SK-MEL-5 (cell line): Measurements from ENCODE around the gene EGR2. TPM values are rescaled to one million over a fixed set of nuclear protein-coding genes. Genes with fewer than 3 reads are reported as not detected.
A peak's percentile ranks its signal among the peaks of the same experiment; 100 is the strongest.

ENCODE experiments used
- DNase-seq: peaks from one replicate; pipeline ENCODE4 v3.0.0-alpha.2; 2016; ENCODE audit warnings: low read depth, low spot score
- in situ Hi-C: cut with HindIII; loops from 2 replicates; pipeline ENCODE4 v1.10.0; 2016; ENCODE audit warnings: low sequenced_read_pairs, high pct_unique_total_duplicates, low pct_unique_long_range_greater_than_20kb
- total RNA-seq: library from RNA; depleted of rRNA; stranded (reverse); fragments of >200 nt; shearing (Covaris generic); gene quantifications from 2 replicates; pipeline ENCODE4 v1.2.3, GENCODE V29; 2014

Gene EGR2
- total RNA-seq, 1 experiment from 2014 or later, result 0.63 TPM

- DNase-seq, result no peak
- in situ Hi-C loops, result no loop called here
Observed at GRCh38 chr10:62826273-62826672, 10.1 kb upstream of the EGR2 start.

- in situ Hi-C loops, result no loop called here
- no peak for DNase-seq
Observed at GRCh38 chr10:62820586-62820985, 4.4 kb upstream of the EGR2 start.

GRCh38 chr10:62819141-62819920, 3.2 kb upstream of the EGR2 start:
- DNase-seq, result no peak
- in situ Hi-C loops, result no loop called here

- no peak for DNase-seq
- in situ Hi-C loops, result no loop called here
Observed at GRCh38 chr10:62818426-62819011, 2.4 kb upstream of the EGR2 start.

- peak; percentile 67 for DNase-seq
- in situ Hi-C loops, result no loop called here
Observed at GRCh38 chr10:62817766-62818425, 1.7 kb upstream of the EGR2 start.

- no peak for DNase-seq
- in situ Hi-C loops, result no loop called here
Observed at GRCh38 chr10:62817121-62817765, 1.1 kb upstream of the EGR2 start.

- no peak for DNase-seq
- in situ Hi-C loops, result no loop called here
Observed at GRCh38 chr10:62816076-62816330, 163 bp downstream of the EGR2 start.

GRCh38 chr10:62815381-62816075, 638 bp downstream of the EGR2 start:
- in situ Hi-C loops, result no loop called here
- no peak for DNase-seq

- in situ Hi-C loops, result no loop called here
- DNase-seq, result no peak
Observed at GRCh38 chr10:62814756-62815380, 1.3 kb downstream of the EGR2 start.

GRCh38 chr10:62813981-62814380, 2.2 kb downstream of the EGR2 start:
- in situ Hi-C loops, result no loop called here
- DNase-seq, result no peak

GRCh38 chr10:62813453-62813852, 2.7 kb downstream of the EGR2 start:
- in situ Hi-C loops, result no loop called here
- no peak for DNase-seq

GRCh38 chr10:62812672-62813439, 3.3 kb downstream of the EGR2 start:
- in situ Hi-C loops, result no loop called here
- DNase-seq, result no peak

GRCh38 chr10:62811159-62811875, 4.8 kb downstream of the EGR2 start:
- in situ Hi-C loops, result no loop called here

GRCh38 chr10:62810156-62810902, 5.8 kb downstream of the EGR2 start:
- no peak for DNase-seq
- in situ Hi-C loops, result no loop called here

More at GRCh38 chr10:62811159-62811875, 4.8 kb downstream of the EGR2 start:
- DNase-seq, result no peak

GRCh38 chr10:62806251-62806650, 9.9 kb downstream of the EGR2 start:
- no peak for DNase-seq
- in situ Hi-C loops, result no loop called here
